ENCODE results near the gene TRIO.
"Not testable (repeated sequence)": the region's sequence is repeated elsewhere in the genome, so short reads cannot be mapped to it uniquely, and the experiment has no call there.

TRIO gene

DNA sequence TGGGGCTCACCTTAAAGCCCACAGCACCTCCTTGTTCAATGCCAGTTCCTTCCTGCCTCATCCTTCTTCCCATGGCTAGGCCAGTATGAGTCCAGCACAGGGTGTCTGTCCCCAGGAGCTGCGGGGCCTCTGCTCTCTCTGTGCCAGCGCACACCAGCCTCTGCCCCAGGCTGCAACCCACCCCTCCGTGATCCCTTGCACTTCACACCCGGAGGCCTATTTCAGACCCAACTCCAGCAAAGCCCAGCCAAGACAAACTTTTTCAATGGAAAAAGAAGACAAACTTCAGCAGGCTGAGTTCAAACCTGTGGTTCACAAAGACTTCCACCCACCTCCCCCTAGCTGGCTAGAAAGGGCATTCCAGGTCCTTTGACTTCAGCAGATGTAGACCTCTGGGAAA, 382.3 kb downstream of the TRIO start:
- DNase-seq = no peak

DNA sequence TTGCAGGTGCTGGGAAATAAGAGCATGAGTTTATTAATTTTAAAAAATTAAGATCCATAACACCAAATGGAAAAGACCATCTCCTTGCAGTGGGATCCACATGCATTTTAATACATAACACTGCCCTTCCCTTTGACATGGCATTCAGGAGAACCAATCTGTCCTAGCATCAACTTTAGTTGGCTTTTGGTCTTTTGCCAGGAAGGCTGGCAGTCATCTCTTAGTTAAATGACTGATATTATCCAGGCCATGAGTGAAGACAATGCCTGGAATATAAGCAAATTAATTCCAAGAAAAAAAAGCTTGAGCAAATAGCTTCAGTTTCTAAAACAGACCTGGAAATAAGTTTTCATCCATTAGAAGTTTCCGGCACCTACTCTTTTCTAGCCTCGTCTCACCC, 383.4 kb downstream of the TRIO start:
- no peak for DNase-seq

DNA sequence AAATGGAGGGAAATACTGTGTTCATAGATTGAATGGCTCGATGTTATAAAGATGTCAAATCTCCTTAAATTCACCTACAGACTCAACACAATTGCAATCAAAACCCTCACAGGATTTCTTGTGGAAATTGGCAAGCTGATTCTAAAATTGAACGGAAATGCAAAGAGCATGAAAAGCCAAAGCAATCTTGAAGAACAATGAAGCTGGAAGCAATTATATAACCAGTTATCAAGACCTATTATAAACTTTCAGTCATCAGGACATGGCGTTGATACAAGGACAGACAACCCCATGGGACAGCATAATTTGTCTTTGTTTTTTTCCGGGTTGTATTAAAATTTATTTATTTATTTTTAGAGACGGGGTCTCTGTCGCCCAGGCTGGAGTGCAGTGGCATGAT, 385.0 kb downstream of the TRIO start:
- DNase-seq = no peak

DNA sequence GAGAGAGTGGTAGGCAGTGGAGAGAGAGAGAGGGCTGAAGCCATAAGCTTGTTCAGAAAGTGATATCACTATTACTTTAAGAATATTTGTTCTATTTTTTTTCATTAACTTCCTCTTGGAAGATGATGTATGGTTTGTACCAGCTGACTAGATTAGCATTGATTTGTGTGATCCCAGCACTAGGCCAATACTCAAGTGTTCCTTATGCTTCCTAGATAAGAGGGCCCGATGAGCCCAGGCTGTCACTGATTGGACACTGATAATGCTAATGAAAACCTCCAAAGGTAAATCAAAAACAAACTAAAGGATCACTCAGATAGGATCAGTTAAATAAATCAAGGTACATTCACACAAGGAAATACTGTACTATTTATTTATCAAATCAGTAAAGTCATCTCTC, 385.8 kb downstream of the TRIO start:
- DNase-seq = no peak

DNA sequence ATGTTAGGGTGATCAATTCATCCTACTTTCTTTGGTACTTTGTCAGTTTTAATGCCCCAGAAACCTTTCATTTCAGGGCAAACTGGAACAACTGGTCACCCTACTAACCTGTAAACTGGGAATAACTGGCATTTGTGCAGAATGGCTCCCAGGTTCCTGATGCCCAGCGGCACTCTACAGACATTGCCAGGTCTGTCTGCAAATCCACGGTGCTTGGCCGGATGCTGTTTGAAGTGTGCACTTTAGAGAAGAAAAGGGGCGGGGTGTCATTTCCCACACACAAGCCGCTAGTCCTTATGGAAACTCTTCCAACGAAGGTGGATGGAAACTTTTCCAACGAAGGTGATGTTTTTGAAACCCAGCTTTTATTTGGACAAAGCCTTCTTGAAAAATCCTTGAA, 388.5 kb downstream of the TRIO start:
- DNase-seq = no peak

DNA sequence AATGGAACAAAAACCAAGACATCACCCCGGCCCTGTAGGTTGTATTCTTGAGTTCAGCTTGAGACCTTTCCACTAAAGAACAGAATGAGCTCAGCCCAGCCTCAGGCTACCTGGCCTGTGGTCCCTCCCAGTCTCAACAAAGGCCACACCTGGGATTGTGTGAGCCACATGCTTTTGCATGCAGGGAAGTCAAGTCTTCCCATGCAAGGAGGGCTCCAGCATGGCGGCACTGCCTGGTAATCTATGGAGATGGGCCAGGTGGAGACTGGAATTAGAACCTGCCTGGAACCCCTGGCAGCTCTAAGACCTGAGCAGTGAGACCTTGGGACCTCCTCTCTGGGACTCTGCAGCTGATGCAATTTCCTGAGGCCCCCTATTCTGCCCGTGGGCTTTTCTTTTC, 389.0 kb downstream of the TRIO start:
- no peak for DNase-seq

DNA sequence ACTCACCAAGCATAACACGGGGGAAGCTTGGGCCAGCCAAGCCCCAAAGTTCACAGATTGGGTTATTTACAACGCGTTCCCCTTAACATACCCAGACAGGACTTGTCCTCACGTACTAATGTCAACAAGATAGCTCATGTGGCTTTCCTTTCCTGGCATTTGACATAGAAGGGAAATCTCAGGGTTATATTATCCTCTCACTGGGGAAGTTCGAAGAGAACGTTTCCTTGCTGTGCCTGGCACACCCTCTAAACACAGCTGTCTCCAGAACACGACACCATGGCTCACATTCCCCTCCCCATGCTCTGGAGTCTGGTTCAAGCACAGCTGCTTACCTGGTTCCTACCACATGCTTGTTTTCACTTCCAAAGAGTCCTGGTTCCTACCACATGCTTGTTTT, 391.6 kb downstream of the TRIO start:
- DNase-seq = peak; percentile 23

DNA sequence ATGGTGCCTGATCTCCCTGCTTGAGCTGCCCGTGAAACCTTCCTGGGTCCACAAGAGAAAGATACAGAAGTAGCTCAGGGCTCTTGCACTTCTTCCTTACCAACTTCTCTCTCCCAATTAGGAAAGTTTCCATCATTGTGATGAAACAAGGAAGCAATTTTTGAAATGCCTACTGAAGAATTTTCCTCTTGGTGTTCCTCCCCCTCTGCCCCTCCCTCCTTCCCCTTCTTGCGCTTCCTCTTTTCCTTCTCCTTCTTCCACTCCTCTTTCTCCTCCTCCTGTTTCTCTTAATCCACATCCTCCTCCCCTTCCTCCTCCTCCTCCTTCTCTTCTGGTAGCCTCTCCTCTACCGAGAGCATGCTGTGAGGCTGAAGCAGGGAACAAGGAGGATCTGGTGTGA, 402.2 kb downstream of the TRIO start:
- DNase-seq = no peak

DNA sequence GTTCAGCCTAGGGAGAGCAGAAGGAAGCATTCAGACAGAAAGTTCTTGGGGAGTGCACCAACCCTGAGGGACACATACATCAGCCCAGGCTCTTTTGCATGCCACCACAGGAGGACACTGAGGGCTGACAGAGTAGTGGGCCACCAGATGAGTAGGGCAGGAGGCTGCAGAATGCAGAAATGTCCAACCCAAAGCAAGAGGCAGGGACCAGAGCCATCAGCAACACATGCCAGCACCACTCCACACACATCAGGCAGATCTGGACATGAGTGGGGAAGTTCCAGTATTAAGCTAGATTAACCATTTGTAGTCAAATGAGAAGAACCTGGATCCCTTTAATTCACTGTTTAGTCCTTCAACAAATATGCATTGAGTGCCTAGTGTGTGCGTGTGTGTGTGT, 402.7 kb downstream of the TRIO start:
- no peak for DNase-seq

DNA sequence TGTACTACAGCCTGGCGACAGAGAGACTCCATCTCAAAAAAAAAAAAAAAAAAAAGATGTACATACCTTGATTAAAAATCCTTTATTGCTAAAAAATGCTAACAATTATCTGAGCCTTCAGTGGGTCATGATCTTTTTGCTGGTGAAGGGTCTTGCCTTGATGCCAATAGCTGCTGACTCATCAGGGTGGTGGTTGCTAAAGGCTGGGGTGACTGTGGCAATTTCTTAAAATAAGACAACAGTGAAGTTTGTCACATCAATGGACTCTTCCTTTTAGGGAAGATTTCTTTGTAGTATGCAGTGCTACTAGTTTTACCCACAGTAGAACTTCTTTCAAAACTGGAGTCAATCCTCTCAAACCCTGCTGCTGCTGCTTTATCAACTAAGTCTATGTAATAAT, 404.5 kb downstream of the TRIO start:
- no peak for DNase-seq

DNA sequence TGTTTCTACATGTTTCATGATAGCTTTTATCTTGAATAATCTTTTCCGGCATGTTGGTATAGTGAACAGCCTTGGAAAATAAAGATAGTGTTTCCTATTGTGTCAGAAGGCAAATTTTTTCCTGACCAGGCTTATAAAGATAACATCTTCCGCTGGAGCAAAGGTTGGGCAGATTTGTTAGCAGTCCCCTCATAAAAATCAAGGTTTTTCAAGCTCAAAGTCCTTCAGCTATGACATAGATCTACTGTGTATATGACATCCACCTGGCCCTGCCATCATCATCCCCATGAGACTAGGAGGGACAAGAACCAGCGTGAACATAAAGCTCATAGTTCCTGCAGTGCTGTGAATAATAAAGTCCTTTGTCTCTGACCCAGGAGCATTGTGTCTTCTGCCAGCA, 408.1 kb downstream of the TRIO start:
- DNase-seq = peak; percentile 54

DNA sequence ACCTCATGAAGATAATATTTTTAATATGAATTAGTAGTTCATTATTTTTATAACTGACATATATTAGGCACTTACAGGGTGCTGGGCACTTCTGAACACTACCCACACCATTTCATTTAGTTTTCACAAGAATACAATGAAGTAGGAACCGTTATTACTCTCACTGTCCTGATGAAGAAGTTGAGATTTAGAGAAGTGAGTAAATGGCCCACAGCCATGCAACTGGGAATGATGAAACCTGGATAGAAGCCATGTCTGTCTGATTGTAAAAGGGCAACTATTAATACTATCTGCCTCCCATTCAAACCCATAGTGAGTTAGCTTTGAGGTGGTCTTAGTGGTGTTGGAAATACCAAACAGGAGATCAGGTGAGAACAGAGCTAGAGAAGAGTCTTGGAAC, 408.9 kb downstream of the TRIO start:
- no peak for DNase-seq

DNA sequence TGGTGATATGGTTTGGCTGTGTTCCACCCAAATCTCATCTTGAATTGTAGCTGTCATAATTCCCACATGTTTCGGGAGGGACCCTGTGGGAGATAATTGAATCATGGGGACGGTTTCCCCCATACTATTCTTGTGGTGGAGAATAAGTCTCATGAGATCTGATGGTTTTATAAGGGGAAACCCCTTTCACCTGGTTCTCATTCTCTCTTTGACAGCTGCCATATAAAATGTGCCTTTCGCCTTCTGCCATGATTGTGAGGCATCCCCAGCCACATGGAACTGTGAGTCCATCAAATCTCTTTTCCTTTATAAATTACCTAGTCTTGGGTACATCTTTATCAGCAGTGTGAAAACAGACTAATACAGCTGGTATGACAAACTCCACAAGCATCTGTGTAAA, 411.1 kb downstream of the TRIO start:
- not testable (repeated sequence) for DNase-seq

DNA sequence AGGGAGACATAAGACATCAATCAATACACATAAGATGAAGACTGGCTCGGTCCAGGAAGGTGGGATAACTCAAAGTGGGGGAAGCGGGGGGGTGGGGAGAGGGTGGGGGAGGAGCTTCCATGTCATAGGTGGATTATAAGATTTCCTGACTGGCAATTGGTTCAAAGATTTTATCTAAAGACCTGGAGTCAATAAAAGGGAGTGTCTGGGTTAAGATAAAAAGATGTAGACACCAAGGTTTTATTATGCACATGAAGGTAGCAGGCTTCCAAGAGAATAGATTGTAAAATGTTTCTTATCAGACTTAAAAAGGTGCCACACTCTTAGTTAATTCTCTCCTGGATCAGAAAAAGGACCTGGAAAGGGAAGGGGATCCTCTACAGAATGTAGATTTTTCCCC, 412.9 kb downstream of the TRIO start:
- no peak for DNase-seq

DNA sequence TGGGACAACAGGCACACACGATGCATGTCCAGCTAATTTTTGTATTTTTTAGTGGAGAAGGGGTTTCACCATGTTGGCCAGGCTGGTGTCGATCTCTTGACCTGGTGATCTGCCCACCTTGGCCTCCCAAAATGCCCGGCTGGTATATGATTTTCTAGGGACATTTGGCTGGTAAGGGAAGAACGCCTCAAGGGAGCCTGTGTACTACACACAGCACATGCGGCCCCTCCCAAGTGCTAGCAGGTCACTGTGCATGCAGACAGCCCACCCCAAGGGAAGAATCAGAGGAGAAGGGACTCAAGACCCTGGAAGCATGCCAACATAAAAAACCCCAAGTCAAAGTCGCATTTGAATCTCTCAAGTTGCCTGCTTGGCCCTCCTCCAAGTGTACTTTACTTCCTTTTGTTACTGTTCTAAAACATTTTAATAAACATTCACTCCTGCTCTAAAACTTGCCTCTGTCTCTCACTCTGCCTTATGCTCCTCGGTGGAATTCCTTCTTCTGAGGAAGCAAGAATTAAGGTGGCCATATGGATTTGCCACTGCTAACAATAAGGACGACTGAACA, 414.1 kb downstream of the TRIO start:
- DNase-seq = no peak

DNA sequence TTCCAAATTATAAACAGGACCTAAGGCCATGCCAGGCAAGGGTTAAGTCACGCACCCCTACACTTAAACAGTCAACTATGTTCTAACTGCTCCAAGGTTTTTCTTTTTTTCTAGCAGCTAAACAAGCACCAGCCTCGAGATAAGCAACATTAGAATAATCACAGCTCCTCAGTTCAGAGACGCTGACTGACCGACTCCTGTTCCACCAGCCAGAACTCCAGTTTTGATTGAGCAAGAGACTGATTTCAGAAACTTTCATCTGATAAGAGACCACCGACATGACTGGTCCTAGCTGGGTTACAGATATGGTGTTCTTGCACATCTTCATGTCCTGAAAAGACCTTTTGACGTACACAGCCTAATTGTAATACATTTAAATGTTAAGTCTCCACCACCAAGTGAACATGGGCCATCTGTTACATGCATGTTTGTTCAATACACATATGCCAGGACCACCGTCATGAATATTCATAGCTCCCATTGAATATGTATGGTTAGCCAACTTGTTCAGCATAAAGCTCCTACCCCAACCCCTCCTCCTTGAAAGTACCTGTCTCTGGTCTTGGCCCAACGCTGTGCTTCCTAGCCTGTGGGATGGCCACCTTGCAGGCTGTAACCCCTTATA, 414.8 kb downstream of the TRIO start:
- DNase-seq = no peak

Data from NCI-H526 treated with DMSO at 0.1 percent for 48 hours (cell line).